Measurements from ENCODE around the gene DDX43. TPM values are rescaled to one million over a fixed set of nuclear protein-coding genes. Genes with fewer than 3 reads are reported as not detected.

Gene DDX43
- total and polyA plus RNA-seq, 2 of the 4 experiments (the other 2 are of a cell fraction), result 0.07 TPM; not detected in 1

GRCh38 chr6:73372516-73372915 lies 22.1 kb upstream of the DDX43 start:
- no peak overlapping the region for H3K56ac ChIP-seq (ENCODE audit: extremely low read depth, insufficient read depth, low read length)
- no peak overlapping the region for H3K23ac ChIP-seq (ENCODE audit: low read depth, low read length)
- H3K9me3 ChIP-seq (ENCODE audit: control insufficient read depth, insufficient read depth, low read length), result peaks cover 10% of the 10 kb centered on the region
- no peak overlapping the region for H4K5ac ChIP-seq (ENCODE audit: low read depth, low read length)
- no peaks in the 10 kb centered on the region for H3K9me1 ChIP-seq (ENCODE audit: insufficient read depth, low read length)
- H4K20me1 ChIP-seq (ENCODE audit: insufficient read depth, low read length), result no peaks in the 10 kb centered on the region
- DNase-seq (no peak), ATAC-seq (ENCODE audit: low read depth) (no peak)
- ChIA-PET POLR2A (ENCODE audit: unreplicated experiment) (interaction anchor here (0.6 kb wide), 1 partner anchor 16 kb away, joined by 3 read pairs; no protein-coding TSS in a partner anchor), CTCF (interaction anchor here (0.6 kb wide), 1 partner anchor 431 kb away, joined by 3 read pairs; no protein-coding TSS in a partner anchor)
- H3K4me2 ChIP-seq (ENCODE audit: low read depth, low read length), result no peak overlapping the region
- no peak overlapping the region for H2BK5ac ChIP-seq (ENCODE audit: low read depth, low read length, poor library complexity, severe bottlenecking)
- intact Hi-C loops (cut with micrococcal nuclease), result no loop called here
- dilution Hi-C loops (cut with HindIII; ENCODE audit: low sequenced_read_pairs, unreplicated experiment), result no loop called here
- no peak overlapping the region for H2BK120ac ChIP-seq (ENCODE audit: low read depth, low read length)
- H2AK9ac ChIP-seq (replicated peaks; ENCODE audit: low read depth, low read length, poor library complexity), result no peak overlapping the region
- H2AFZ ChIP-seq (replicated peaks; ENCODE audit: low read length, poor library complexity), result no peak overlapping the region
- TF ChIP-seq RAD21 (IDR thresholded peaks at IDR 0.05; ENCODE audit: low read length) (no peak), NFE2L2 (IDR thresholded peaks at IDR 0.05; ENCODE audit: low read depth, low read length) (no peak), POLR2A (IDR thresholded peaks at IDR 0.05; ENCODE audit: low read depth, low read length) (no peak), RCOR1 (IDR thresholded peaks at IDR 0.05; ENCODE audit: insufficient replicate concordance, low read length) (no peak), USF2 (IDR thresholded peaks at IDR 0.05; ENCODE audit: low read depth, low read length) (no peak), CHD1 (IDR thresholded peaks at IDR 0.05; ENCODE audit: low read depth, low read length) (no peak), CEBPB (IDR thresholded peaks at IDR 0.05; ENCODE audit: low read depth, low read length) (no peak), MAFK (IDR thresholded peaks at IDR 0.05; ENCODE audit: low read depth, low read length) (no peak), ELK1 (IDR thresholded peaks at IDR 0.05; ENCODE audit: borderline replicate concordance, low read depth, low read length) (no peak), BHLHE40 (IDR thresholded peaks at IDR 0.05; ENCODE audit: low read depth, low read length) (no peak), FOS (IDR thresholded peaks at IDR 0.05; ENCODE audit: low read depth, low read length) (no peak), SMC3 (IDR thresholded peaks at IDR 0.05; ENCODE audit: low read depth, low read length) (no peak), MAZ (IDR thresholded peaks at IDR 0.05; ENCODE audit: borderline replicate concordance, low read depth, low read length) (no peak), MXI1 (IDR thresholded peaks at IDR 0.05; ENCODE audit: borderline replicate concordance, low read depth, low read length) (no peak), RFX5 (IDR thresholded peaks at IDR 0.05; ENCODE audit: low read depth, low read length) (no peak)
- TF ChIP-seq, protein P1, sequence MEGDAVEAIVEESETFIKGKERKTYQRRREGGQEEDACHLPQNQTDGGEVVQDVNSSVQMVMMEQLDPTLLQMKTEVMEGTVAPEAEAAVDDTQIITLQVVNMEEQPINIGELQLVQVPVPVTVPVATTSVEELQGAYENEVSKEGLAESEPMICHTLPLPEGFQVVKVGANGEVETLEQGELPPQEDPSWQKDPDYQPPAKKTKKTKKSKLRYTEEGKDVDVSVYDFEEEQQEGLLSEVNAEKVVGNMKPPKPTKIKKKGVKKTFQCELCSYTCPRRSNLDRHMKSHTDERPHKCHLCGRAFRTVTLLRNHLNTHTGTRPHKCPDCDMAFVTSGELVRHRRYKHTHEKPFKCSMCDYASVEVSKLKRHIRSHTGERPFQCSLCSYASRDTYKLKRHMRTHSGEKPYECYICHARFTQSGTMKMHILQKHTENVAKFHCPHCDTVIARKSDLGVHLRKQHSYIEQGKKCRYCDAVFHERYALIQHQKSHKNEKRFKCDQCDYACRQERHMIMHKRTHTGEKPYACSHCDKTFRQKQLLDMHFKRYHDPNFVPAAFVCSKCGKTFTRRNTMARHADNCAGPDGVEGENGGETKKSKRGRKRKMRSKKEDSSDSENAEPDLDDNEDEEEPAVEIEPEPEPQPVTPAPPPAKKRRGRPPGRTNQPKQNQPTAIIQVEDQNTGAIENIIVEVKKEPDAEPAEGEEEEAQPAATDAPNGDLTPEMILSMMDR (conservative IDR thresholded peaks at IDR 0.05; ENCODE audit: low read depth, low read length), result no peak
- H3K27me3 ChIP-seq (ENCODE audit: control insufficient read depth, insufficient read depth, low read length), result peaks cover 3% of the 10 kb centered on the region
- no peaks in the 10 kb centered on the region for H3K79me1 ChIP-seq (ENCODE audit: low read depth in 1 of 2, low read length in 2 of 2)
- no peak overlapping the region for H3K4me3 ChIP-seq (ENCODE audit: insufficient read depth, low read depth, low read length)
- H3K36me3 ChIP-seq (ENCODE audit: control insufficient read depth, insufficient read depth, low read length), result no peaks in the 10 kb centered on the region
- H2AK5ac ChIP-seq (ENCODE audit: low read depth, low read length), result no peak overlapping the region
- no peak overlapping the region for H2BK20ac ChIP-seq (ENCODE audit: low read depth, low read length)
- H3K14ac ChIP-seq (replicated peaks; ENCODE audit: low read depth, low read length), result no peak overlapping the region
- in situ Hi-C loops (cut with MboI; ENCODE audit: low sequenced_read_pairs), result no loop called here
- BruUV-seq (replicated peaks), result no TSS peak
- H3K4ac ChIP-seq (ENCODE audit: low read depth, low read length), result no peak overlapping the region
- H4K8ac ChIP-seq (ENCODE audit: low read depth in 2 of 2, low read length in 2 of 2), result no peak overlapping the region
- no peak overlapping the region for H3K27ac ChIP-seq (ENCODE audit: insufficient read depth, low read length)
- no peak overlapping the region for H2BK15ac ChIP-seq (ENCODE audit: low read depth, low read length)
- H3K4me1 ChIP-seq (ENCODE audit: control insufficient read depth, insufficient read depth, low read length), result no peaks in the 10 kb centered on the region
- no peak overlapping the region for H4K91ac ChIP-seq (ENCODE audit: insufficient read depth, low read depth, low read length)
- no peak overlapping the region for H3K18ac ChIP-seq (ENCODE audit: low read depth, low read length)
- 73% methylated on average over 3 of the region's 10 CpGs; no CpG with 5 or more reads in 1 of the 2 experiments for WGBS, 2 experiments (ENCODE audit: extremely low coverage in 2 of 2, insufficient read length in 1 of 2)
- no peak overlapping the region for H3K9ac ChIP-seq (ENCODE audit: low read depth, low read length)

Measured in IMR-90 (cell line).